Neural cell (in vitro differentiated cells): Measurements from ENCODE around the gene IKZF1. TPM values are rescaled to one million over a fixed set of nuclear protein-coding genes. Genes with fewer than 3 reads are reported as not detected.

Experiments
- H2AFZ ChIP-seq: fragments of 200-600, 300-800 bp; sonication (generic), shearing (Covaris generic); 2 replicates; pipeline ENCODE4 v1.6.0; 2014; ENCODE audit warnings: low read depth, mild to moderate bottlenecking, antibody characterized with exemption, low read length, moderate library complexity
- H3F3A ChIP-seq: fragments of 200-600 bp; shearing (Covaris generic); 2 replicates; pipeline ENCODE4 v1.6.1; 2016; ENCODE audit warnings: mild to moderate bottlenecking, moderate library complexity, mixed read lengths, antibody characterized with exemption, low read length; ENCODE audit not compliant: insufficient read depth, poor library complexity, severe bottlenecking
- H3K27ac ChIP-seq: fragments of 200-600, 300-800 bp; sonication (generic), shearing (Covaris generic); 2 replicates; pipeline ENCODE4 v1.5.1; 2014; ENCODE audit warnings: mild to moderate bottlenecking, low read length, moderate library complexity
- H3K27me3 ChIP-seq: fragments of 300-800, 200-600 bp; sonication (generic), shearing (Covaris generic); 2 replicates; pipeline ENCODE4 v1.6.0; 2014; ENCODE audit warnings: mild to moderate bottlenecking, low read depth, low read length, moderate library complexity; ENCODE audit not compliant: insufficient read depth
- H3K36me3 ChIP-seq: fragments of 300-800, 200-600 bp; sonication (generic), shearing (Covaris generic); 2 replicates; pipeline ENCODE4 v1.5.1; 2014; ENCODE audit warnings: mild to moderate bottlenecking, antibody characterized with exemption, low read length, moderate library complexity; ENCODE audit not compliant: insufficient read depth
- H3K4me2 ChIP-seq: fragments of 300-800, 200-600 bp; sonication (generic), shearing (Covaris generic); 2 replicates; pipeline ENCODE4 v1.6.0; 2014; ENCODE audit warnings: mild to moderate bottlenecking, low read length
- H3K4me3 ChIP-seq: fragments of 300-800, 200-600 bp; sonication (generic), shearing (Covaris generic); 2 replicates; pipeline ENCODE4 v1.5.1; 2014; ENCODE audit warnings: mild to moderate bottlenecking, low read length, moderate library complexity
- H3K79me2 ChIP-seq: fragments of 200-600 bp; shearing (Covaris generic); replicated peaks from 2 replicates; pipeline ENCODE4 v1.6.0; 2014; ENCODE audit warnings: mild to moderate bottlenecking, low read length, moderate library complexity; ENCODE audit not compliant: insufficient read depth
- H3K9ac ChIP-seq: fragments of 300-800, 200-600 bp; sonication (generic), shearing (Covaris generic); 2 replicates; pipeline ENCODE4 v1.6.1; 2016; ENCODE audit warnings: mild to moderate bottlenecking, low read length, mixed read lengths
- H3K9me2 ChIP-seq: fragments of 200-600 bp; shearing (Covaris generic); 2 replicates; pipeline ENCODE4 v1.6.1; 2016; ENCODE audit warnings: mild to moderate bottlenecking, low read length, mixed read lengths; ENCODE audit not compliant: insufficient read depth
- H3K9me3 ChIP-seq: fragments of 200-600, 300-800 bp; sonication (generic), shearing (Covaris generic); 2 replicates; pipeline ENCODE4 v1.6.1; 2016; ENCODE audit warnings: mild to moderate bottlenecking, mixed run types, low read length, moderate library complexity, mixed read lengths
- H4K20me1 ChIP-seq: fragments of 200-600 bp; shearing (Covaris generic); 2 replicates; pipeline ENCODE4 v1.6.1; 2016; ENCODE audit warnings: mild to moderate bottlenecking, mixed run types; ENCODE audit not compliant: insufficient read depth
- EP300 ChIP-seq: fragments of 450-650 bp; conservative IDR thresholded peaks from 2 replicates; pipeline ENCODE4 v1.6.1; 2014; ENCODE audit warnings: antibody characterized with exemption, mild to moderate bottlenecking, moderate library complexity; ENCODE audit not compliant: poor library complexity, severe bottlenecking
- EZH2 ChIP-seq: fragments of 200-600, 300-800 bp; shearing (Covaris generic), sonication (generic); IDR thresholded peaks from 2 replicates; pipeline ENCODE4 v1.6.1; 2014; ENCODE audit warnings: antibody characterized with exemption, low read length, borderline replicate concordance, mild to moderate bottlenecking; ENCODE audit not compliant: insufficient read depth, poor library complexity, severe bottlenecking
- MXI1 ChIP-seq: fragments of 450-650 bp; conservative IDR thresholded peaks from 2 replicates; pipeline ENCODE4 v1.6.1; 2014; ENCODE audit warnings: antibody characterized with exemption, mild to moderate bottlenecking; ENCODE audit not compliant: poor library complexity, severe bottlenecking
- POLR2AphosphoS5 ChIP-seq: IDR thresholded peaks from 2 replicates; pipeline ENCODE4 v1.6.1; 2012
- RAD21 ChIP-seq: fragments of 450-650 bp; conservative IDR thresholded peaks from 2 replicates; pipeline ENCODE4 v1.6.1; 2014; ENCODE audit warnings: antibody characterized with exemption, mild to moderate bottlenecking, moderate library complexity
- REST ChIP-seq: IDR thresholded peaks from 2 replicates; pipeline ENCODE4 v1.6.1; 2012; ENCODE audit warnings: borderline replicate concordance
- SMC3 ChIP-seq: fragments of 450-650 bp; conservative IDR thresholded peaks from 2 replicates; pipeline ENCODE4 v1.6.1; 2014; ENCODE audit warnings: antibody characterized with exemption, mild to moderate bottlenecking, moderate library complexity; ENCODE audit not compliant: poor library complexity
- TAF1 ChIP-seq: IDR thresholded peaks from 2 replicates; pipeline ENCODE4 v1.6.1; 2012; ENCODE audit warnings: low read depth
- polyA plus RNA-seq: library from polyadenylated mRNA; depleted of rRNA; stranded (reverse); fragments of >200 nt; gene quantifications from 2 replicates; pipeline ENCODE4 v1.2.3, GENCODE V29; 2014
- TF ChIP-seq, protein P1 (sequence below): fragments of 450-650 bp; IDR thresholded peaks from 2 replicates; pipeline ENCODE4 v1.5.1; 2014; ENCODE audit warnings: antibody characterized with exemption, mild to moderate bottlenecking, moderate library complexity; ENCODE audit not compliant: poor library complexity, severe bottlenecking

The IKZF1 gene
- polyA plus RNA-seq, 1 donor from 2014 or later = 0.24 TPM

- H3K4me2 ChIP-seq = no peak overlapping the region
- H3K9me2 ChIP-seq = no peaks in the 10 kb centered on the region
- H3K36me3 ChIP-seq = no peaks in the 10 kb centered on the region
- no peaks in the 10 kb centered on the region for H3F3A ChIP-seq
- no peaks in the 10 kb centered on the region for H3K27me3 ChIP-seq
- H3K79me2 ChIP-seq = no peaks in the 10 kb centered on the region
- H2AFZ ChIP-seq = no peak overlapping the region
- no peak overlapping the region for H3K27ac ChIP-seq
- H3K4me3 ChIP-seq = no peak overlapping the region
- no peaks in the 10 kb centered on the region for H3K9me3 ChIP-seq
- no peaks in the 10 kb centered on the region for H4K20me1 ChIP-seq
- H3K9ac ChIP-seq = no peak overlapping the region
- TF ChIP-seq EZH2 = no peak
- no peak for TF ChIP-seq SMC3
- TF ChIP-seq EP300 = no peak
- TF ChIP-seq RAD21 = no peak
These were observed 44.9 kb downstream of the IKZF1 start for GRCh38 chr7:50349399-50349798.

DNA sequence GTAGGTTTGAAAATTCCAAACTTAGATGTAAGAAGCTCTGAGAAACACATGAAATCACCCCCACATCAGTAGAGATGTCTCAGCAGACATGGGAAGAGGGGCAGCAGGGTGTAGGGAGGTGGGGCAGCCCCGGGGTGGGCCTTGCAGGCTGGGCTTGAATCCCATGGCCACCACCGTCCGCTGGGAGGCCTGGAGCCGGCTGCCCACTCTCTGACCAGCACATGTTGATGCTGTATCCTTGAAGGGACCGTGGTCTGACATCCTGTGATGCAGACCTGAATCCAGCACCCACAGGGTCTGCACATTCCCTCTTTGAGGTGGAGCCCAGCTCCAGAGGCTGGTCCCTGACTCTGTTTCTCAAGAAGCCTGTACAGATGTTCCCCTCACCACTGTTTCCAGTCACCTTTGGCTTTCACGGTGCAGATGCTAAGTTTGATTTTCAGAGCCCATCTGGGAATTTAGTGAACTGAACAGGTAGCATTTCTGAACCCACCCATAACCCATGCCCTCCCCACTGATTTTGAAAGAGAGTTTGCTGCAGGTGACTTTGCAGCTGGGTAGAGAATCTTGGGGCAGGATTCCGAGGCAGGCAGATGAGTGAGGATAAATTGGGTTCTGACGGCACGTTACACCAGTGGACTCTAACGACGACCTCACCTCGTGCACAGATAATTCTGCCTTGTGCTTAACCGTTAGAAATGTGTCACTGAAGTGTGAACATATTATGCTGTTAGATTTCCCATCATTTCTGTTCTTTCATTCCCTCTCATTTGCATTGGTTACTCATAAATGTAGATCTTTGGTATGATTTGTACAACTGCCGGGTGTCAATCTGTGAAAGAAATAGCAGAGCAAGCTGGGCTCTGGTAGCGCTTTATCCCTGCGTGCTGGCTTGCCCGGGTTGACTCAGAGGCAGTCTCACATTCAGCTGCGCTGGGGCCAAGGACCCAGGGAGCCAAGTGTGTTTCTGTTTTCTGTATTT lies 45.7 kb downstream of the IKZF1 start:
- H3K4me2 ChIP-seq = peak overlapping the region; percentile 21
- H2AFZ ChIP-seq = no peak overlapping the region
- H3K79me2 ChIP-seq = no peaks in the 10 kb centered on the region
- no peaks in the 10 kb centered on the region for H3F3A ChIP-seq
- TF ChIP-seq SMC3 = no peak
- no peak for TF ChIP-seq MXI1
- peak; percentile 51 for TF ChIP-seq POLR2AphosphoS5
- TF ChIP-seq RAD21 = no peak
- TF ChIP-seq EP300 = peak; percentile 37
- TF ChIP-seq EZH2 = no peak
- no peak for TF ChIP-seq TAF1
- peak overlapping the region; percentile 70 for H3K27ac ChIP-seq
- H3K9ac ChIP-seq = peak overlapping the region; percentile 38
- H3K9me3 ChIP-seq = no peaks in the 10 kb centered on the region
- H4K20me1 ChIP-seq = no peaks in the 10 kb centered on the region
- H3K9me2 ChIP-seq = no peaks in the 10 kb centered on the region
- no peaks in the 10 kb centered on the region for H3K36me3 ChIP-seq
- peak overlapping the region; percentile 33 for H3K4me3 ChIP-seq
- no peaks in the 10 kb centered on the region for H3K27me3 ChIP-seq

- H3K27me3 ChIP-seq = no peaks in the 10 kb centered on the region
- H3F3A ChIP-seq = no peaks in the 10 kb centered on the region
- H3K4me2 ChIP-seq = no peak overlapping the region
- H3K9me3 ChIP-seq = no peaks in the 10 kb centered on the region
- peak overlapping the region; percentile 33 for H3K4me3 ChIP-seq
- TF ChIP-seq TAF1 (no peak), EZH2 (no peak)
- H3K9me2 ChIP-seq = no peaks in the 10 kb centered on the region
- H3K27ac ChIP-seq = peak overlapping the region; percentile 70
- H4K20me1 ChIP-seq = no peaks in the 10 kb centered on the region
- H3K79me2 ChIP-seq = no peaks in the 10 kb centered on the region
- no peaks in the 10 kb centered on the region for H3K36me3 ChIP-seq
- H3K9ac ChIP-seq = no peak overlapping the region
- H2AFZ ChIP-seq = no peak overlapping the region
These were observed 46.8 kb downstream of the IKZF1 start for GRCh38 chr7:50351267-50351666.

GRCh38 chr7:50352282-50352681 lies 47.8 kb downstream of the IKZF1 start:
- H3K9me2 ChIP-seq = no peaks in the 10 kb centered on the region
- H2AFZ ChIP-seq = no peak overlapping the region
- no peaks in the 10 kb centered on the region for H3K9me3 ChIP-seq
- no peaks in the 10 kb centered on the region for H3K79me2 ChIP-seq
- H3K27ac ChIP-seq = no peak overlapping the region
- H3K4me2 ChIP-seq = no peak overlapping the region
- H4K20me1 ChIP-seq = no peaks in the 10 kb centered on the region
- H3F3A ChIP-seq = no peaks in the 10 kb centered on the region
- H3K9ac ChIP-seq = no peak overlapping the region
- H3K27me3 ChIP-seq = no peaks in the 10 kb centered on the region
- no peak overlapping the region for H3K4me3 ChIP-seq
- TF ChIP-seq, protein P1, sequence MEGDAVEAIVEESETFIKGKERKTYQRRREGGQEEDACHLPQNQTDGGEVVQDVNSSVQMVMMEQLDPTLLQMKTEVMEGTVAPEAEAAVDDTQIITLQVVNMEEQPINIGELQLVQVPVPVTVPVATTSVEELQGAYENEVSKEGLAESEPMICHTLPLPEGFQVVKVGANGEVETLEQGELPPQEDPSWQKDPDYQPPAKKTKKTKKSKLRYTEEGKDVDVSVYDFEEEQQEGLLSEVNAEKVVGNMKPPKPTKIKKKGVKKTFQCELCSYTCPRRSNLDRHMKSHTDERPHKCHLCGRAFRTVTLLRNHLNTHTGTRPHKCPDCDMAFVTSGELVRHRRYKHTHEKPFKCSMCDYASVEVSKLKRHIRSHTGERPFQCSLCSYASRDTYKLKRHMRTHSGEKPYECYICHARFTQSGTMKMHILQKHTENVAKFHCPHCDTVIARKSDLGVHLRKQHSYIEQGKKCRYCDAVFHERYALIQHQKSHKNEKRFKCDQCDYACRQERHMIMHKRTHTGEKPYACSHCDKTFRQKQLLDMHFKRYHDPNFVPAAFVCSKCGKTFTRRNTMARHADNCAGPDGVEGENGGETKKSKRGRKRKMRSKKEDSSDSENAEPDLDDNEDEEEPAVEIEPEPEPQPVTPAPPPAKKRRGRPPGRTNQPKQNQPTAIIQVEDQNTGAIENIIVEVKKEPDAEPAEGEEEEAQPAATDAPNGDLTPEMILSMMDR = no peak
- TF ChIP-seq TAF1 (no peak), RAD21 (no peak), REST (no peak), MXI1 (no peak), POLR2AphosphoS5 (no peak), EZH2 (no peak), EP300 (no peak), SMC3 (no peak)
- no peaks in the 10 kb centered on the region for H3K36me3 ChIP-seq
